Right lung (tissue), 5 donors: ENCODE measurements around the gene ADAMTS20. TPM values are rescaled to one million over a fixed set of nuclear protein-coding genes. Genes with fewer than 3 reads are reported as not detected.

Experiments
- DNase-seq, 2 donors: peaks; one replicate each; pipeline ENCODE4 v3.0.0-alpha.2; 2013
- polyA plus RNA-seq, 5 donors: library from polyadenylated mRNA; unstranded; fragments of 120-200 nt; gene quantifications; one replicate each; pipeline versions ENCODE4 v1.2.1 to v1.2.3, GENCODE V29; 2013; ENCODE audit warnings: inconsistent platforms in 1 of 5, low replicate concordance in 1 of 5; ENCODE audit not compliant: insufficient read length in 5 of 5, insufficient read depth in 1 of 5

ADAMTS20 gene
- polyA plus RNA-seq, 5 donors, result 0.06 to 0.22 (median 0.13) TPM

DNA sequence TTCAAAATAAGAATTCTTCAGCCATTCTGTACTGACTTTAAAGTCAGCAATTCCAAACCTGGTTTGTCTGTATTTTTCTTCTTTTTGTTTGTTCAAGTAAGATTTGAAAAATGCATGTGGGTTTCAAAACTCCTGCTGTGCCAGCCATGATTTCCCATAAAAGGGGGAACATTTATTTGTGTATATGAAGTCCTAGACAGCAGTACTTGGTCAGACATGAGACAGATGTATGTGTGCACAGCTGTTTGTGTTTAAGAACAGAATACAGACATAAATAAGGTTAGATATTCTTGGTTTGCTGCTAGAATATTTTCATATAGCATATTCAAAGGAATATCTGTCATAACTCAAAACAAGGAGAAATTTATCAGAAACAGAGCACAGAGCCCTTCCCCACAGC is 236.0 kb downstream of the ADAMTS20 start:
- DNase-seq, result no peak

GRCh38 chr12:43312991-43313505 is 239.0 kb downstream of the ADAMTS20 start:
- DNase-seq, result no peak

- DNase-seq, result no peak
These were observed 241.4 kb downstream of the ADAMTS20 start for GRCh38 chr12:43310596-43310995.

GRCh38 chr12:43309959-43310358 is 242.0 kb downstream of the ADAMTS20 start:
- DNase-seq, result no peak

DNA sequence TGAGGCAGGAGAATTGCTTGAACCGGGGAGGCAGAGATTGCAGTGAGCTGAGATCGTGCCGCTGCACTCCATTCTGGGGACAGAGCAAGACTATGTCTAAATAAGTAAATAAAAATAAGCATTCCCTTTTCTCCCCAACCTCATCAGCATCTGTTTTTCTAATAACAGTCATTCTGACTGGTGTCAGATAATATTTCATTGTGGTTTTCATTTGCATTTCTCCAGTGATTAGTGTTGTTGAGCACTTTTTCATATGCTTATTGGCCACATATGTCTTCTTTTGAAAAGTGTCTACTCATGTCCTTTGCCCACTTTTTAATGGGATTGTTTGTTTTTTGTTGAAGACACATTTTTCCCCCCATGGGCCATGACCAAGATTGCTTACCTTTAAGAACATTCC is 243.2 kb downstream of the ADAMTS20 start:
- no peak for DNase-seq

GRCh38 chr12:43307126-43307525 is 244.9 kb downstream of the ADAMTS20 start:
- no peak for DNase-seq

GRCh38 chr12:43306066-43306465 is 245.9 kb downstream of the ADAMTS20 start:
- DNase-seq, result no peak

DNA sequence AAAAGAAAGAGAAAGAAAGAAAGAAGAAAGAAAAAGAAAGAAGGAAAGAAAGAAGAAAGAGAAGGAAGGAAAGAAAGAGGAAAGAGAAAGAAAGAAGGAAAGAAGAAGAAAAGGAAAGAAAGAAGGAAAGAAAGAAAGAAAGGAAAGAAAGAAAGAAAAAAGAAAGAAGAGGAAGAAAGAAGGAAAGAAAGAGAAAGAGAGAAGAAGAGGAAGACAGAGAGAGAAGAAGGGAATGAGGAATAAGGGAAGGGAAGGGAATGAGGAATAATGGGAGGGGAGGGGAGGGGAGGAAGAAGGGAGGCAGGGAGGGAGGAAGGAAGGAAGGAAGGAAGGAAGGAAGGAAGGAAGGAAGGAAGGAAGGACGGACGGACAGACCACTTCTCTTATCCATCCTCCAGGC is 246.9 kb downstream of the ADAMTS20 start:
- no peak for DNase-seq

Other genes starting within 250 kb of the ADAMTS20 start
- gene PUS7L, start 206.6 kb upstream of the ADAMTS20 start, polyA plus RNA-seq, result 10 to 100 TPM in 4 of 5 donors, 1 to 10 TPM in 1; 6.4 to 17.8 (median 14.8) TPM
- gene IRAK4, start 206.7 kb upstream of the ADAMTS20 start, polyA plus RNA-seq, result 10 to 100 TPM; 10.5 to 23.4 (median 16.5) TPM